Measurements from ENCODE around the gene S1PR4. TPM values are rescaled to one million over a fixed set of nuclear protein-coding genes. Genes with fewer than 3 reads are reported as not detected.

S1PR4 gene
- total RNA-seq, 4 donors from 2014 or later = 0.87 to 3.4 (median 0.97) TPM

DNA sequence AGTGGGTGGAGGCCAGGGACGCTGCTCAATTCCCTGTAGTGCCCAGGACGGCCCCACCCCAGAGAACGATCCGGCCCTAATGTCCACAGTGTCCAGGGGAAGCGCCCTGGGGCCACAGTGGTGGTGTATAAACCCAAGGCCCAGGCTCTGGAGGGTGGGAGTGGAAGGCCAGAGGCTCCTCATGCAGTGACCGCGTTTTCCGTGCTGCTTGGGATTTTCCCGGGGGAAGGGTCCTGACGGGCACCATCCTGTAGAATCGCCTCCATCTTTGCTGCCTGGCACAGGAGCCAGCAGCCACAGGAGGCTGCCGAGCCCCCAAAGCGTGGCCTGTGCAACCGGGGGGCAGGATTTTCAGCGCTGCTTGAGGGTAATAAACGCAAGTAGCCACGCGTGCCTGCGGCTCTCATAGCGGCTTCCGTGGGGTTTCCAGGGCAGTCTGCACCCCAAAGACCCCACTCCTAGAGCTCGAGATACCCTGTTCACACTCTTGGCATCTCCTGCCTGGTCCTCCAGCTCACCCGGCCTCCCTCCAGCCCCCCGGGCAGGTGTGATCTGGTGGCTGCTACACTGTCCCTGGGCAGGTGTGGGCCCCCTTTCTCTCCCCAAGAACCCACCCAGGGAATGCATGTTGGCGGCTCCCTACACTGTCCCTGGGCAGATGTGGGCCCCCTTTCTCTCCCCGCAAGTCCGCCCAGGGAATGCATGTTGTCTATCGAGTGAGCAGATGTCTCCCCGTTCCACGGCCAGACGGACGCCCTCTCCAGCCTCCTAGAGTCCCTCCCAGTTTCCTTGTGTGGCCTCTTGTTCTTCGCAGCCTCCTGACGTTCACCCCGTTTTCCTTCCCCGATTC, 9.3 kb downstream of the S1PR4 start:
- H3K4me1 ChIP-seq = peaks cover 4 to 16% of the 10 kb centered on the region in 2 donors
- no peaks in the 10 kb centered on the region for H3K36me3 ChIP-seq
- ATAC-seq = no peak
- in situ Hi-C loops (cut with MboI; ENCODE audit: low sequenced_read_pairs in 4 of 4) (no loop called here), intact Hi-C loops (cut with DNase I; ENCODE audit: low total_unique reads) (loop anchor here (10.0 kb wide), 1 partner anchor 877 kb away; the partner anchor contains the start of gene ZBTB7A)
- no peak for TF ChIP-seq POLR2A (IDR thresholded peaks at IDR 0.05)
- TF ChIP-seq, protein P1, sequence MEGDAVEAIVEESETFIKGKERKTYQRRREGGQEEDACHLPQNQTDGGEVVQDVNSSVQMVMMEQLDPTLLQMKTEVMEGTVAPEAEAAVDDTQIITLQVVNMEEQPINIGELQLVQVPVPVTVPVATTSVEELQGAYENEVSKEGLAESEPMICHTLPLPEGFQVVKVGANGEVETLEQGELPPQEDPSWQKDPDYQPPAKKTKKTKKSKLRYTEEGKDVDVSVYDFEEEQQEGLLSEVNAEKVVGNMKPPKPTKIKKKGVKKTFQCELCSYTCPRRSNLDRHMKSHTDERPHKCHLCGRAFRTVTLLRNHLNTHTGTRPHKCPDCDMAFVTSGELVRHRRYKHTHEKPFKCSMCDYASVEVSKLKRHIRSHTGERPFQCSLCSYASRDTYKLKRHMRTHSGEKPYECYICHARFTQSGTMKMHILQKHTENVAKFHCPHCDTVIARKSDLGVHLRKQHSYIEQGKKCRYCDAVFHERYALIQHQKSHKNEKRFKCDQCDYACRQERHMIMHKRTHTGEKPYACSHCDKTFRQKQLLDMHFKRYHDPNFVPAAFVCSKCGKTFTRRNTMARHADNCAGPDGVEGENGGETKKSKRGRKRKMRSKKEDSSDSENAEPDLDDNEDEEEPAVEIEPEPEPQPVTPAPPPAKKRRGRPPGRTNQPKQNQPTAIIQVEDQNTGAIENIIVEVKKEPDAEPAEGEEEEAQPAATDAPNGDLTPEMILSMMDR (IDR thresholded peaks at IDR 0.05 in 4 of 5, conservative IDR thresholded peaks at IDR 0.05 in 1 of 5) = no peak
- no peak overlapping the region for H3K27ac ChIP-seq
- H3K27me3 ChIP-seq = no peaks in the 10 kb centered on the region
- H3K9me3 ChIP-seq = no peaks in the 10 kb centered on the region
- H3K4me3 ChIP-seq = no peak overlapping the region
- DNase-seq = no peak

DNA sequence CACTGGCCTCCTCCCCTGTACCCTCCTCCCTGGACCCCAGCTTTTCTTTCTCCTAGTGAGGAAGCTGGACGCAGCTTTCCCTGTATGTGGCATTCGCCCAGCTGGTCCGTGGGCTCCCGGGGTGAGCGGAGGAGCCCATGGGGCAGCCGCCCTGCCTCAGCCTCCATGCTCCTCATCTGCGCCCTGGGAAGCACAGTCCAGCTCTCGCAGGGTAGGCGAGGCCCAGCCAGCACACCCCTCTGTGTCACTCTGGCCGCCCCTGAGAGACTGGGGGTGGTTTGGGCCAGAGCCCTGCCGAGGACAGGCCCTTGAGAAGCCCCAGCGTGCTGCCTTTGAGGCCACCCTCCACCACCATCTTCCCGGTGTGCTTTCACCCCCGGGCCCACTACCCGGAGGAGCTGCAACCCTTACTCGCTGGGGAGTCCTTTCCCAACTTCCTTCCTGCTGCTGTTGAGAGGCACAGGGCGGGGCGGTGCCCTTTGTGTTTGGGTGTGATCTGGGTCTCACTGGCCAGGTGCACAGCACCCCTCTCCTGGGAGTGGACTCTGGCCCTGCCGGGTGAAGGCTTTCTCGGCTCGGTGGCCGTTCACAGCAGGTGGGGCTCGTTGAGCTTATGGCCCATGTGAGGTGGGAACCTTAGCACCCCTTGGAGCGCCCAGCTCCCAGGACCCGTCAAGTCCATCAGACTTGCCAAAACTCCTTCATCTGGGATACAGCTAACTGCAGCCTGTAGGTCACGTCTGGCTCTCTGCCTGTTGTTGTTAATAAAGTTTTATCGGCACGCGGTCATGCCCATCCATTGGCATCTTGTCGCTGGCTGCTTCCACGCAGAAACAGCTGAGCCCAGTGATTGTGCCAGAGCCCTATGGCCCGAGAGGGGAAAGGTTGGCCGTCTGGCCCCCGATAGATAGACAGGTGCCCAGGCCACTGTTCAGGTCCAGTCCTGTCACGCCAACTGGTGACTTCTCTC, 10.3 kb downstream of the S1PR4 start:
- in situ Hi-C loops (cut with MboI; ENCODE audit: low sequenced_read_pairs in 4 of 4) (no loop called here), intact Hi-C loops (cut with DNase I; ENCODE audit: low total_unique reads) (loop anchor here (10.0 kb wide), 1 partner anchor 876 kb away; the partner anchor contains the start of gene ZBTB7A)
- TF ChIP-seq POLR2A (IDR thresholded peaks at IDR 0.05) = no peak
- TF ChIP-seq, protein P1 (IDR thresholded peaks at IDR 0.05 in 4 of 5, conservative IDR thresholded peaks at IDR 0.05 in 1 of 5) = no peak
- H3K27me3 ChIP-seq = no peaks in the 10 kb centered on the region
- no peaks in the 10 kb centered on the region for H3K9me3 ChIP-seq
- DNase-seq = no peak
- no peak overlapping the region for H3K4me3 ChIP-seq
- no peak for ATAC-seq
- peaks cover 4 to 16% of the 10 kb centered on the region in 2 donors for H3K4me1 ChIP-seq
- no peak overlapping the region for H3K27ac ChIP-seq
- H3K36me3 ChIP-seq = no peaks in the 10 kb centered on the region

DNA sequence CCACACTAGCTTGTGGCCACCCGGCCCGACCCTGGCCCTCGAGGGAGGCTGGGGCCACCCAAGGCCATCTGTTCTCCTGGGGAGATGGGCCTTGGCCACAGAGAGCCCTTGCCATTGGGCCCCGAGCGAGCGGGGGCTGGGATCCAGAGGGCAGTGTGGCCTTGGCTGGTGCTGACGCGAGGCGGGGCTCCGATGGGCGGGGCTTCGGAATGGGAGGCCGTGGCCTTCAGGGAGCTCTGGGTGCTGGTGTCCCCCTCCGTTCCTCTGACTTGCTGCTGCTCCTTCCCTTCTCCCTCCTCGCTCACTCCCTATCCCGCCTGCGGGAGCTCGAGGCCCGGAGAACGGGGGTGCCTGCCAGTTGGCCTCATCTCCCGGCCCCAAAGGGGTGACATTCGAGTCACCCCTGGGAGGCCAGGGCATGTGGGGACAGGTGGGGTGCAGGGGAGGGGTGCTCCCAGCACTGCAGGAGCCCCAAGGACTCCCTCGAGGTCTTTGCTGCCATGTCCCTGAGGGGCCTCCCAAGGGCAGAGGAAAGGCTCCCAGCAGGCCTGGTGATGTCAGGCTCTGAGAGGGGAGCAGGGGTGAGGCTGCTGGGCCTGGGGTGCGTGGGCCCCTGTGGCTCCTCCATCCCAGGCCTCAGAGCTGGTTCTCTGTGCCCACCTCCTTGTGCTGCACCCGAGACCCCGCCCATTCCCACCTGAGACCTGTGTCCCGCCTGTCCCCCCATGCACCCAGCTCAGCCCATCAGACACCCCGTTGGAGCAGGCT, 11.3 kb downstream of the S1PR4 start:
- TF ChIP-seq POLR2A (IDR thresholded peaks at IDR 0.05) = no peak
- TF ChIP-seq, protein P1 (IDR thresholded peaks at IDR 0.05 in 4 of 5, conservative IDR thresholded peaks at IDR 0.05 in 1 of 5) = no peak
- in situ Hi-C loops (cut with MboI; ENCODE audit: low sequenced_read_pairs in 4 of 4) (no loop called here), intact Hi-C loops (cut with DNase I; ENCODE audit: low total_unique reads) (loop anchor here (10.0 kb wide), 1 partner anchor 875 kb away; the partner anchor contains the start of gene ZBTB7A)
- Histone ChIP-seq H3K4me3 (no peak overlapping the region), H3K27ac (no peak overlapping the region), H3K4me1 (peaks cover 4 to 16% of the 10 kb centered on the region in 2 donors), H3K9me3 (no peaks in the 10 kb centered on the region), H3K27me3 (no peaks in the 10 kb centered on the region), H3K36me3 (no peaks in the 10 kb centered on the region)
- ATAC-seq (no peak), DNase-seq (no peak)

DNA sequence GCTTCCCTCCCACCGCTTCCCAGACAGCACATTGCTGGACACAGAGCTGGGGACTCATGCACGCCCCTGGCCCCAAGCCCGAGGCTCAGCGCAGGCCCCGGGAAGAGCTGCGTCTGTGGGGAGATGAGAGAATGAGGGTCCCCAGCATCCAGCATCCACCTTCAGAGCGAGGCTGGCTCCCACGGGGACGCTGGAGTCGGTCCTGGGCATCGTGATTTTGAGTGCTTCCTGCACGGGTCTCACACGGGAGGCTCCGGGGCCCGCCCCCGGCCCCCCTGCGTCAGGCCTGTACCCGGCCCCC, 11.9 kb downstream of the S1PR4 start:
- in situ Hi-C loops (cut with MboI; ENCODE audit: low sequenced_read_pairs in 4 of 4) = no loop called here
- DNase-seq = no peak
- H3K4me1 ChIP-seq = peaks cover 4 to 16% of the 10 kb centered on the region in 2 donors

More for the DNA sequence above, 11.9 kb downstream of the S1PR4 start:
- Histone ChIP-seq H3K36me3 (no peaks in the 10 kb centered on the region), H3K9me3 (no peaks in the 10 kb centered on the region), H3K27ac (no peak overlapping the region), H3K4me3 (no peak overlapping the region), H3K27me3 (no peaks in the 10 kb centered on the region)
- no peak for TF ChIP-seq POLR2A (IDR thresholded peaks at IDR 0.05)
- TF ChIP-seq, protein P1 (IDR thresholded peaks at IDR 0.05 in 4 of 5, conservative IDR thresholded peaks at IDR 0.05 in 1 of 5) = no peak
- intact Hi-C loops (cut with DNase I; ENCODE audit: low total_unique reads) = no loop called here
- no peak for ATAC-seq
